HL-60 (cell line): ENCODE data around the gene PBX3.

Experiments used
- SPI1 ChIP-seq: IDR thresholded peaks from 2 replicates; pipeline ENCODE4 v1.6.1; 2012; ENCODE audit warnings: low read depth, mild to moderate bottlenecking, borderline replicate concordance
- TF ChIP-seq, protein P1 (sequence below): IDR thresholded peaks from one replicate; pipeline ENCODE4 v1.5.1; 2011; ENCODE audit warnings: low read length, control low read depth, inconsistent platforms; ENCODE audit not compliant: insufficient read depth
- TF ChIP-seq, protein P2 (sequence below): IDR thresholded peaks from 2 replicates; pipeline ENCODE4 v1.6.1; 2012; ENCODE audit warnings: low read depth; ENCODE audit not compliant: insufficient replicate concordance

DNA sequence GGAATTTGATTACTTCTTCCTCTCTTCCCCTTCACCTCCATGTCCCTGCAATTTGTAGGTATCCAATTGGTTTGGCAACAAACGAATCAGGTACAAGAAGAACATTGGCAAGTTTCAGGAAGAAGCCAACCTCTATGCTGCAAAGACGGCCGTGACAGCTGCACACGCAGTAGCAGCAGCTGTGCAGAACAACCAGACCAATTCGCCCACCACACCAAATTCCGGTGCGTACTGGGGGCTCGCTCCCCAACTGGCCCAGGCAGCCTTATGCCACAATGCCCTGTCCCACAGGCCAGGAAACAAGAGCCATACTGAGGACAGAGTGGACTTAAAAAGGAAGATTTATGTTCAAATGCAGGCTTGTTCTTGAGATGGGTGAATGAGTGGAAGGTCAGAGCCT lies 213.5 kb downstream of the PBX3 start:
- TF ChIP-seq, protein P1, sequence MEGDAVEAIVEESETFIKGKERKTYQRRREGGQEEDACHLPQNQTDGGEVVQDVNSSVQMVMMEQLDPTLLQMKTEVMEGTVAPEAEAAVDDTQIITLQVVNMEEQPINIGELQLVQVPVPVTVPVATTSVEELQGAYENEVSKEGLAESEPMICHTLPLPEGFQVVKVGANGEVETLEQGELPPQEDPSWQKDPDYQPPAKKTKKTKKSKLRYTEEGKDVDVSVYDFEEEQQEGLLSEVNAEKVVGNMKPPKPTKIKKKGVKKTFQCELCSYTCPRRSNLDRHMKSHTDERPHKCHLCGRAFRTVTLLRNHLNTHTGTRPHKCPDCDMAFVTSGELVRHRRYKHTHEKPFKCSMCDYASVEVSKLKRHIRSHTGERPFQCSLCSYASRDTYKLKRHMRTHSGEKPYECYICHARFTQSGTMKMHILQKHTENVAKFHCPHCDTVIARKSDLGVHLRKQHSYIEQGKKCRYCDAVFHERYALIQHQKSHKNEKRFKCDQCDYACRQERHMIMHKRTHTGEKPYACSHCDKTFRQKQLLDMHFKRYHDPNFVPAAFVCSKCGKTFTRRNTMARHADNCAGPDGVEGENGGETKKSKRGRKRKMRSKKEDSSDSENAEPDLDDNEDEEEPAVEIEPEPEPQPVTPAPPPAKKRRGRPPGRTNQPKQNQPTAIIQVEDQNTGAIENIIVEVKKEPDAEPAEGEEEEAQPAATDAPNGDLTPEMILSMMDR = no peak
- TF ChIP-seq, protein P2, sequence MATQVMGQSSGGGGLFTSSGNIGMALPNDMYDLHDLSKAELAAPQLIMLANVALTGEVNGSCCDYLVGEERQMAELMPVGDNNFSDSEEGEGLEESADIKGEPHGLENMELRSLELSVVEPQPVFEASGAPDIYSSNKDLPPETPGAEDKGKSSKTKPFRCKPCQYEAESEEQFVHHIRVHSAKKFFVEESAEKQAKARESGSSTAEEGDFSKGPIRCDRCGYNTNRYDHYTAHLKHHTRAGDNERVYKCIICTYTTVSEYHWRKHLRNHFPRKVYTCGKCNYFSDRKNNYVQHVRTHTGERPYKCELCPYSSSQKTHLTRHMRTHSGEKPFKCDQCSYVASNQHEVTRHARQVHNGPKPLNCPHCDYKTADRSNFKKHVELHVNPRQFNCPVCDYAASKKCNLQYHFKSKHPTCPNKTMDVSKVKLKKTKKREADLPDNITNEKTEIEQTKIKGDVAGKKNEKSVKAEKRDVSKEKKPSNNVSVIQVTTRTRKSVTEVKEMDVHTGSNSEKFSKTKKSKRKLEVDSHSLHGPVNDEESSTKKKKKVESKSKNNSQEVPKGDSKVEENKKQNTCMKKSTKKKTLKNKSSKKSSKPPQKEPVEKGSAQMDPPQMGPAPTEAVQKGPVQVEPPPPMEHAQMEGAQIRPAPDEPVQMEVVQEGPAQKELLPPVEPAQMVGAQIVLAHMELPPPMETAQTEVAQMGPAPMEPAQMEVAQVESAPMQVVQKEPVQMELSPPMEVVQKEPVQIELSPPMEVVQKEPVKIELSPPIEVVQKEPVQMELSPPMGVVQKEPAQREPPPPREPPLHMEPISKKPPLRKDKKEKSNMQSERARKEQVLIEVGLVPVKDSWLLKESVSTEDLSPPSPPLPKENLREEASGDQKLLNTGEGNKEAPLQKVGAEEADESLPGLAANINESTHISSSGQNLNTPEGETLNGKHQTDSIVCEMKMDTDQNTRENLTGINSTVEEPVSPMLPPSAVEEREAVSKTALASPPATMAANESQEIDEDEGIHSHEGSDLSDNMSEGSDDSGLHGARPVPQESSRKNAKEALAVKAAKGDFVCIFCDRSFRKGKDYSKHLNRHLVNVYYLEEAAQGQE = no peak
- no peak for TF ChIP-seq SPI1
